ENCODE measurements around the gene TCP11. TPM values are rescaled to one million over a fixed set of nuclear protein-coding genes. Genes with fewer than 3 reads are reported as not detected.
A peak's percentile ranks its signal among the peaks of the same experiment; 100 is the strongest.

Gene TCP11
- total RNA-seq, 1 donor from 2014 or later = not detected

GRCh38 chr6:35166116-35166515 is 25.0 kb upstream of the TCP11 start:
- no peak for DNase-seq (ENCODE audit: extremely low spot score, unreplicated experiment)
- TF ChIP-seq CTCF (conservative IDR thresholded peaks at IDR 0.05) = no peak
- Mint-ChIP-seq H3K27ac (no peak overlapping the region), H3K4me1 (ENCODE audit: unreplicated experiment) (peaks cover 11% of the 10 kb centered on the region), H3K27me3 (peaks cover 4% of the 10 kb centered on the region), H3K9me3 (no peaks in the 10 kb centered on the region), H3K4me3 (no peak overlapping the region), H3K36me3 (no peaks in the 10 kb centered on the region)

GRCh38 chr6:35165630-35166071 is 24.5 kb upstream of the TCP11 start:
- Mint-ChIP-seq H3K9me3 (no peaks in the 10 kb centered on the region), H3K27ac (peak overlapping the region; percentile 62)

DNA sequence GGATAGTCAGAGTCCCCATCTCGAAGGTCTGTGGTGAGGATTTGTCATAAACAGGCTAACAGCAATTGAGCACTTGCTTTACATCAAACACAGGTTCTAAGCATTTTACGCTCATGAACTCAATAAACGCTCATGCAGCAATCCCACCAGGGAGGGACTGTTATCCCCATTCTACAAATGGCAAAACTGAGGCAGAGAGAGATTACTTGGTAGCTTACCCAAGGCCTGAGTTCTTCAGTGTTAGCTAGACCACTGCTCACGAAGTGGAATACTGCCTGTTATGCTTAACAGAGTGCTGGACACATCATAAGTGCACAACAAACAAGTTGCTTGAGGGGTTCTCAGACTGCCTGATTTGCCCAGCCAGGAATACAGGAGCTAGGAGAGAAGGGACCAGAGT is 23.7 kb upstream of the TCP11 start:
- no peak for TF ChIP-seq CTCF (conservative IDR thresholded peaks at IDR 0.05)
- Mint-ChIP-seq H3K4me1 (ENCODE audit: unreplicated experiment) (peaks cover 15% of the 10 kb centered on the region), H3K36me3 (no peaks in the 10 kb centered on the region), H3K9me3 (no peaks in the 10 kb centered on the region), H3K27me3 (no peaks in the 10 kb centered on the region), H3K27ac (no peak overlapping the region), H3K4me3 (no peak overlapping the region)
- no peak for DNase-seq (ENCODE audit: extremely low spot score, unreplicated experiment)

More at GRCh38 chr6:35165630-35166071, 24.5 kb upstream of the TCP11 start:
- Mint-ChIP-seq H3K27me3 (peaks cover 3% of the 10 kb centered on the region), H3K4me3 (no peak overlapping the region), H3K4me1 (ENCODE audit: unreplicated experiment) (peaks cover 15% of the 10 kb centered on the region), H3K36me3 (no peaks in the 10 kb centered on the region)
- TF ChIP-seq CTCF (conservative IDR thresholded peaks at IDR 0.05) = no peak
- no peak for DNase-seq (ENCODE audit: extremely low spot score, unreplicated experiment)

DNA sequence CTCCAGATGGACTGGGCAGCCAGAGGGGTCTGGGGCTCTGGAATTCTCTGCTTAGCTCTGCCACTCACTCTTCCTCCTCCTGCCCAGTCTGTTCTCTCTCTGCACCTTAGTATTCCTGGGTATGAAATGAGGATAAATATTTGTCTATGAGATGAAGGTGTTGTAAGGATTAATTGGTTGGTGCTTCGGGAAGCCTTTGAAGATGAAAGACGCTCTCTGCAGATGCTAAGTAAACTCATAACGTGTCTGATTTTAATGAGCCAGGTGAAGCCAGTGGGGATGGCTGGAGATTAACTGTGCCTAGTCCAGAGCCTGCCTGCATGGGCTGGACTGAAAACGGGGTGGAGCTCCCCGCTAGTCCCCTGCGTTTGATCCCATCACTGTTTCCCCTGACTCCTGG is 23.1 kb upstream of the TCP11 start:
- Mint-ChIP-seq H3K4me3 (no peak overlapping the region), H3K27me3 (no peaks in the 10 kb centered on the region), H3K9me3 (no peaks in the 10 kb centered on the region), H3K36me3 (no peaks in the 10 kb centered on the region), H3K27ac (no peak overlapping the region), H3K4me1 (ENCODE audit: unreplicated experiment) (peaks cover 15% of the 10 kb centered on the region)
- no peak for DNase-seq (ENCODE audit: extremely low spot score, unreplicated experiment)
- no peak for TF ChIP-seq CTCF (conservative IDR thresholded peaks at IDR 0.05)

DNA sequence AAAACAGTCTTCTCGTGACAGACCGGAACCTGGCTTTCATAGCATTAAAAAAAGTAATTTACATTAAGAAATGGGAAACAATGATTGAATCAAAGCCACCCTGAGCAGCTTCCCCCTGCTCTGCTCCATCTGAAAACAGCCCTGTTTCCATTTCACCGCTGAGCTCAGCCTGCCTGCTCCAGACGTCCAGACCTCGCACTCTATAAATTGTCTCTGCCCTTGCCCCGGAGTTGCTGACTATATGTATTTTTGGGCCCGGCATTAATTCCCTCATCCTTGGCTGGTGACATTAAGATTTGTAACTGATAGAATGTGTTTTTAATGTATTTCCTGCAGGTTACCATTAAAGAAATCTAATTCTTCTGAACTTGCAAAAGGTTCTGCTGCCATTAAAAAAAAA is 22.7 kb upstream of the TCP11 start:
- TF ChIP-seq CTCF (conservative IDR thresholded peaks at IDR 0.05) = no peak
- H3K4me1 Mint-ChIP-seq (ENCODE audit: unreplicated experiment) = peaks cover 15% of the 10 kb centered on the region
- no peaks in the 10 kb centered on the region for H3K36me3 Mint-ChIP-seq
- no peak for DNase-seq (ENCODE audit: extremely low spot score, unreplicated experiment)
- no peak overlapping the region for H3K27ac Mint-ChIP-seq
- no peaks in the 10 kb centered on the region for H3K9me3 Mint-ChIP-seq
- no peak overlapping the region for H3K4me3 Mint-ChIP-seq
- H3K27me3 Mint-ChIP-seq = no peaks in the 10 kb centered on the region
